HEK293 (cell line): ENCODE results near the gene CSNK1E.

ENCODE experiments used
- ZBTB10 ChIP-seq: fragments of 450-650 bp; formaldehyde crosslinking; IDR thresholded peaks from 2 replicates; pipeline ENCODE4 v1.5.1; 2016; ENCODE audit warnings: missing biosample characterization, missing genetic modification characterization
- ZNF132 ChIP-seq: fragments of 450-650 bp; formaldehyde crosslinking; IDR thresholded peaks from 2 replicates; pipeline ENCODE4 v1.5.1; 2017; ENCODE audit warnings: missing biosample characterization, missing genetic modification characterization, borderline replicate concordance
- ZNF416 ChIP-seq: fragments of 450-650 bp; formaldehyde crosslinking; IDR thresholded peaks from 2 replicates; pipeline ENCODE4 v1.5.1; 2016; ENCODE audit warnings: missing biosample characterization, missing genetic modification characterization

DNA sequence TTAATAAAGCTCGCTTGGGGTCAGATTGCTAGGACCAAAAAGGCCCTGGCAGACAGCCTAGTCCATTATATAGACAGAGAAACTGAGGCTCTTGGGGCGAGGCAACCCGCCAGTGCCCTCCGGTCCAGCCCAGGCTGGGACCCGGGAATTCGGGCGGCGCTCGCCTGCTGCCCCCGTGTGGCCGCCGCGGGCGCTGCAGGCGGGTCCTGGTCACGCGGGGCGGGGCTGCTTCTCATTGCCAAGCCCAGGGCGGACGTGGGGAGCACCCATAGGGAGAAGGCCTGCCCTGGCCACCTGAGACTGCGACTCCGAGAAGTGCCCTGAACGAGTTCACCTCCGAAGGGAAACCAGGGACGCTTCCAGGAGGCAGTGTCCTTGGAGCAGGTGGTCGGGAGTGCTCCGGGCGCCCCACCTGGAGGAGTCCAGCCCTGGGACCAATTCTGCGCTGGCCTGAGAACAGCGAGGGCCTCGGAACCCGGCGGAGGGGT, 36.0 kb upstream of the CSNK1E start:
- TF ChIP-seq ZNF416 (tag by site-specific recombination) (no peak), ZBTB10 (tag by site-specific recombination) (no peak), ZNF132 (no peak)
